Activated naive CD8-positive, alpha-beta T cell (primary cell): Measurements from ENCODE around the gene TNS1.

Experiments used
- H3K27ac Mint-ChIP-seq: one replicate; pipeline ENCODE4 v1.8.0; 2021; ENCODE audit warnings: mixed read lengths
- H3K27me3 Mint-ChIP-seq: one replicate; pipeline ENCODE4 v1.8.0; 2021; ENCODE audit warnings: mixed read lengths
- H3K36me3 Mint-ChIP-seq: one replicate; pipeline ENCODE4 v1.8.0; 2021; ENCODE audit warnings: mixed read lengths
- H3K4me1 Mint-ChIP-seq: one replicate; pipeline ENCODE4 v1.8.0; 2021; ENCODE audit warnings: low read depth, mixed read lengths
- H3K4me3 Mint-ChIP-seq: one replicate; pipeline ENCODE4 v1.8.0; 2021; ENCODE audit warnings: mild to moderate bottlenecking, mixed read lengths
- H3K9me3 Mint-ChIP-seq: one replicate; pipeline ENCODE4 v1.8.0; 2021; ENCODE audit warnings: low read depth, mixed read lengths

TNS1 gene

DNA sequence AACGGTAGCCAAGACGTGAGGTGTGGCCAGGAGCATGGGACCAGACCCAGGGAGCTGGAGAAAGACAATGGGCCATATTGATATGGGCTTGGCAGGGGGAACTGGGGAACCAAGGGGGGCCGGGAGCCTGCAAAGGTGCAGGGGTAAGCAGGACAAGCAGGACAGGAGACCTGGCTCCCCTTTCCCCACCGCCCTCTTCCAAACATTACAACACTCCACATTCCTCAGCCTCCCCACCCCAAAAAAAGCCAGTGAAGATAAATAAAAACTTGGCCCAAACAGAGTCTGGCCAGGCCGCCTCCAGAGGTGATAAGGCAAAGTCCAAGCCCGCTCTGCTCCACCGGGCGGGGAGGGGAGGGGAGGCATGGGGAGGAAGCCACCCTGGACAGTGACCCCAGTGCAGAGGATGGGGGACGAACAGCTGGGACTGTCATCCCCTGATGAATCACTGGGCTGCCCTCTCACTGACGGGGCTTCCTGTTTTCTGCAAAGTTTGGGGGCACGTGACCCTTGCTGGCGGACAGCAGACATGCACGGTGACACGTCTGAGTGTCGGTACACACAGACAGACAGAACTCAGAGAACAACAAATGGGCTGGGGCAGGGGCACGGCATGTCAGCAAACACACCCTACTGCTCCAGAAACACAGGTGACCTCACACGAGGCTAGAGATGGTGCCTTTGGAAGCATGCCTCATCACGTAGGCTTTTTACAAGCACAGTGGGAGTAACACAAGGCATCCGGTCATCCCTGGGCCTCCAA, 100.2 kb downstream of the TNS1 start:
- H3K27ac Mint-ChIP-seq, result no peak overlapping the region
- no peak overlapping the region for H3K4me3 Mint-ChIP-seq
- H3K36me3 Mint-ChIP-seq, result no peaks in the 10 kb centered on the region
- peaks cover 5% of the 10 kb centered on the region for H3K27me3 Mint-ChIP-seq
- H3K9me3 Mint-ChIP-seq, result no peaks in the 10 kb centered on the region
- H3K4me1 Mint-ChIP-seq, result no peaks in the 10 kb centered on the region

DNA sequence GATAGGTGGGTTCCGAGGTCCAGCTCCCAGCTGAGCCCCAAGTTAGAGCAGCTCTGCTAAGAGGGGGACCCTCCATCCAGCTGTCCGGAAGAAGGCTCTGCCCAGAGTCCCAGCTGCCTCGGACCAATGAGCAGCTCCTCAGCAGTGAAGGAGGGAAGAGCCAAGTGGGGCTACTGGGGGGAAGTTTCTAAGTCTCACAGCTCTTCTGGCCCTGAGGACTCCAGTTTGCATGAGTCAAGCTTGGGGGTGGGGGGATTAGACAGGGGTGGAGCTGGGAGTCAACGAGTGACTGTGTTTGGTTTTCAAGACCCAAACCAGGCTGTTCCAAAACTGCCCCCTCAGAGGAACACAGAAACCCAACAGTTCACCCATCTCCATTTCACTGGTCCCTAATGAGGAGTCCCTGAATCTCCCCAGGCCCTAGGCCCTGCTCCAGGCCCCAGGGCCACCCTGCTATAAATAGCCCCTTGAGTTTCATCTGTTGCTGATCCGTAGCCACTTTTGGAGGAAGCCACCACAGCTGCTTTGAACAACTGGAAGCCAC, 100.9 kb downstream of the TNS1 start:
- H3K4me1 Mint-ChIP-seq, result no peaks in the 10 kb centered on the region
- H3K27ac Mint-ChIP-seq, result no peak overlapping the region
- no peaks in the 10 kb centered on the region for H3K9me3 Mint-ChIP-seq
- H3K27me3 Mint-ChIP-seq, result peaks cover 5% of the 10 kb centered on the region
- no peaks in the 10 kb centered on the region for H3K36me3 Mint-ChIP-seq
- no peak overlapping the region for H3K4me3 Mint-ChIP-seq

DNA sequence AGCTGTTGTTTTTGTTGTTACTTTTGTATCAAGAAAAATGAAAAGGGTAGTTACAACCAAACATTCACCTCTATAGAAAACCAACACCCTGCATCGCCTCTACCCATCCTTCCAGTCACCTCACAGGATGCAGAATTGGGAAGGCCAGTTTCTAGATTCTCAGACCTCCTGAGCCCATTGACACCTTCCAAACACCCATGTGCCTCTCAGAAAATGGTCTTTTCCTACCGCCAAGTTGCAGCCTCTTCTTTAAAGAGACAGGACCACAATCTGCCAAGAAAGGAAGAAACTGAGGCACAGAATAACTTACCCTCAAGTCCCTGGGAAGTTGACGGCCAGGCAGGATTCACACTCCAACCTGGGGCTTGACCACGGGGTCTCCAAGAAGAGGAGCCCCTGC, 101.4 kb downstream of the TNS1 start:
- no peaks in the 10 kb centered on the region for H3K4me1 Mint-ChIP-seq
- H3K36me3 Mint-ChIP-seq, result no peaks in the 10 kb centered on the region
- no peak overlapping the region for H3K27ac Mint-ChIP-seq
- no peaks in the 10 kb centered on the region for H3K9me3 Mint-ChIP-seq
- peaks cover 5% of the 10 kb centered on the region for H3K27me3 Mint-ChIP-seq
- H3K4me3 Mint-ChIP-seq, result no peak overlapping the region

DNA sequence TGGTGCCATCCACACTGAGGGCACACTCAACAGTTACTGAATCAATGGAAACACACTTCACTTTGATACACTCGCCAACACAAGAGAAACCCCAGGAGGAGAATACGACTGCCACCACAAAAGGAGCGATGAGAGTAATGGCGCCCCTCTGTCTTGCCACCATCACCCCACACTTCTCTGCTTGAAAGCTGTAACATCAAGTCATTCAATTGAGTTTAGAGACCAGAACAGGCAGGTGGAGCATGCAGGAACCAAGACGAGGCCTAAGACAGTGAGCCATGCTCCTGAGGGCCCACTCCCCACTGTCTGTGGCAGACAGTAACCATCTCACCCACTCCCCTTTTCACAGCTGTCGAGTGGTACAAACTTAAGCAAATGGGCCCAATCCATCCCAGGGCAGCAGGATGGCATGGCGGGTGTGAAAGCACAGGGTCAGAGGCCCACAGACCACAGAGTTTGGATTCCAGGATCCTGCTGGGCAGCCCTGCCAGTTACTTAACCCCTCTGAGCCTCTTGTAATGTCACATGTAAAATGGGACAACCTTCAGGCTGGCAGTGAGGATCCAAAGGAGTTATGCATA, 101.9 kb downstream of the TNS1 start:
- peaks cover 3% of the 10 kb centered on the region for H3K27me3 Mint-ChIP-seq
- H3K36me3 Mint-ChIP-seq, result no peaks in the 10 kb centered on the region
- H3K27ac Mint-ChIP-seq, result no peak overlapping the region
- H3K4me1 Mint-ChIP-seq, result no peaks in the 10 kb centered on the region
- H3K9me3 Mint-ChIP-seq, result no peaks in the 10 kb centered on the region
- no peak overlapping the region for H3K4me3 Mint-ChIP-seq

DNA sequence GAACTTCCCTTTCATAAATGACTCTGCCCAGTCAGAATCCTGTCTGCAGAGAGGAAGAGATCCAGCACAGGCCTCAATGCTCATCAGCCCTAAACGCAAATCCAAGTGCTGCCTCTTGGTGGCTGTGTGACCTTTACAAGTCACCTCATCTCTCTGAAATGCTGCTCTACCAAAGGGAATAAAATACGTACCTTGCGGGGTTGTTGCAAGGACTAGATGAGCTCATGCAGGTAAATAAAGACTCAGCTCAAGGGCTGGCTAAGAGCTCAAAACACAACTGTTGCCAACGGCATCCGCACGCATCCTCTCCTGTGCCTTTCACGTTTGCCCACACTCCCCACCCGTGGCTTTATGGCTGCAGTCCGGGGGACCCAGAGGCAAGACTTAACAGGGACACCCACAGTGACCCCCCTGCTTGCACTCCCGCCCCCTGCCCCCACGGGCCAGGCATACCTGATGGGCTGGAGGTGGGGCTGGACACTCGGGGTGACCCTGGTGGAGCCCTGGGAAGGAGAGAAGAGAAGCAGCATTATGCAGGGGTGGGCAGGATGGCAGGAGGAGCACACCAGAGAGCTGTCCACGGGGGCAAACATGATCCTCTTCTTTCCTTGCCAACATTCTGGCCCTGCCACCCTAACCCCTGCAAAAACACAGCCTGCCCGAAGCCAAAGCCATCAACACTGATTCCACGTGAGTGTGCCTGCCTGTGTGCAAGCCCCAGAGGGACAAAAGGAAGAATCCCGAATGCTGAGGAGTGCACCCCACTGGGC, 102.6 kb downstream of the TNS1 start:
- Mint-ChIP-seq H3K27me3 (peaks cover 2% of the 10 kb centered on the region), H3K27ac (no peak overlapping the region), H3K4me3 (no peak overlapping the region), H3K9me3 (no peaks in the 10 kb centered on the region), H3K36me3 (no peaks in the 10 kb centered on the region), H3K4me1 (no peaks in the 10 kb centered on the region)

DNA sequence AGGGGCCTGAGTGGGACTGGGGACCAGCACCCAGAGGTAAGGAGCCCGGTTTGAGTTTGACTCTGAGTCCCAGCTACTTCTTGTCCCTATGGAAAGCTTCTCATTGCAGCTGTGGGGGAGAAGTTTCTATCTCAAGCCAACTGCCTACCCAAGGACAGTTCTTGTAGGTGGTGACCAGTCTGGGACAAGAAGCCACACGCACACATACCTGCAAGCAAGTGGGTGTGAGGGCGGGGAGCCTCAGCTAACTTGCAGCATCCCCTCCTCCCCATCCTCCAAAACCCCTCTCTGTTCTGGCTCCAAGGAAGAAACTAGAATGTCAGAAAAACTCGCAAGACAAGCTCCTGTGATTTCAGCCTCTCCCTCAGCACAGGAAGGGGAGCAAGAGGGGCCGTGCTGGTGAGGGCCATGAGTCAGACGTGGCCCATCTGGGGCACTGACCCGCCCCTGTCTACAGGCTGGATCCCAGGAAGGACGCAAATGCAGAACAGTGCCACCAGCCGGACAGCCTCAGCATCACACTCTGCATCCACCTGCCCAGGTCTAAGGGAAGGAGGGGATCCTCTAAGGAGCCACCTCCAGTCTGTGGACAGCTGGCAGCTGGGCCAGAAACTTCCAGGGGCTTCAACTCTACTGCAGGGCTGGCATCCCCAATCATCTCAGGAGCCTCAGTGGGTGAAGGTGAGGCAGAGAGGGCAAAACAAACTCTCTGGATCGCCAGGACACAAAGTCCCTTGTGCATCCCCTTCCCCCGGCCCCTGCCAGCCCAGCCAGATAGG, 103.4 kb downstream of the TNS1 start:
- no peak overlapping the region for H3K4me3 Mint-ChIP-seq
- H3K4me1 Mint-ChIP-seq, result no peaks in the 10 kb centered on the region
- no peak overlapping the region for H3K27ac Mint-ChIP-seq
- H3K9me3 Mint-ChIP-seq, result no peaks in the 10 kb centered on the region
- no peaks in the 10 kb centered on the region for H3K36me3 Mint-ChIP-seq
- H3K27me3 Mint-ChIP-seq, result peaks cover 3% of the 10 kb centered on the region

DNA sequence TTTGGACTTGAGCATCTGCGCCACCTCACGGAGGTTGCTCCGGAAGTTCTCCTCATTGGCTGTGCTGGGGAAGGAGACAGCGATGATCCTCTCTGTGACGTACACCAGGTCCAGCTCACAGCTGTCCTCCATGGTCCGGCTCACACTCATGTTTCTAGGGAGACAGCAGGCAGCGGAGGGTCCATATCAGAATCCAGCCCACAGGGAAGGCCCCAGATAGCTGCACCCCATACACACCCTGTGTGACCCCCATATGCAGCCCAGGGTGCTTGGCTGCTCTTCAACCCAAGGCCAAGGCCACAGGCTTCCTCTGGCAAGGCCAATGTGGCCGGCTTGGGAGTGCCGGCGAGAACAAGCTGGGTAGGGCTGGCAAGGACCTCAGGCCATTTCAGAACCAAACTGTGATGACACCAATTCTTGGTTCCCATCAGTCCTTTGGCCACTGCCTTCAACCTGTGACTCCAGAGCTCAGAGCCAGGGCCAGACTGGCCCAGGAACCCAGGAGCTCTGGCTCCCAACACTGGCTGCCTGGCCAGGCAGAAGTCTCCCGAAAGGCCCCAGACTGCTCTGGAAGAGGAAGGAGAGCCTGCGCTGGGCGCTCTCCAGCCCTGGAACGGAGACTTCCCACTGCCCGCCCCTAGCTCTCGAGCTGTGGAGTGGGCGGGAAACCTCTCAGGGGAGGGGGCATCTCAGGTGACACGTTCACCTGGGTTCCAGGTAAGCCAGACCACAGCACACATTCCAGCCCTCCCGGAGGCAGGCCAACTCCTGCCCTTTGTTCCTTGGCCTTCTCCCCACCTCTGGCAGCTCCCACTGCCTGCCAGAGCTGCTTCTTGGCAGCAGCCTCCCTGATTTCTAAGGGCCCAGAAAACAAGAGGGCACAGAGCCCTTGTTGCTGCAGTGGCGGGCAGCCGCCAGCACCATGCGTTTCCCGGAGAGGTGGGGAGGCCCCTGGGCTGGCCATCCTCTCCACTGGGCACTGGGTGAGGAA, 104.7 kb downstream of the TNS1 start:
- Mint-ChIP-seq H3K4me3 (no peak overlapping the region), H3K27me3 (peaks cover 2% of the 10 kb centered on the region), H3K36me3 (no peaks in the 10 kb centered on the region), H3K4me1 (no peaks in the 10 kb centered on the region), H3K9me3 (no peaks in the 10 kb centered on the region), H3K27ac (no peak overlapping the region)

DNA sequence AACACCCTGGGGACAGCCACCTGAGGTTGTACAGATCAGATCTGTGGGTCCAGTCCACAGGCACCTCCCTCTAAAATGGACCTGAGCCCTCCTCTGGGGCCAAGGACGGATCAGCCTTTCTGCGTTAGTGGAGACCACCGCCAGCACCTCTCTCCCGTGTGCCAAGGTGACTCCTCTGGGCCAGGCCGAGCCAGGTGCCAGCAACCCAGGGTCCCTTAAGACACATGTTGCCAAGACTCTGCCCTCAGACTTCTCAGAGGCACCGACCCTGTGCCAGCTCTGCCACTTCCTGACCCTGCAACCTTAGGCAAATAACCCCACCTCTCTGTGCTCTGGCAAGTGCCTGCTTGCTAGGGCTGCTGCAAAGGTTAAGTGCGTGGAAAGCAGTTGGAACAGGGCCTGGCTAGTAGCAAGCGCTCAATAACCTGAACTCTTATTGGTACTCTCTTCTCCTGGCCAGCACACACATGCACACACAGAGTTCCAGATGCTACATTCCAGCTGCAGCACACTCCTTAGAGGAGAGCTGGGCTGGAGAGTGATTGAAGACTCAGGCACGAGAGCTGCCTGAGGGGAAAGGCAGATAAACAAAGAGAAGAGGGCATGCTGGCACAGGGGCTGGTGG, 105.6 kb downstream of the TNS1 start:
- Mint-ChIP-seq H3K4me3 (no peak overlapping the region), H3K27me3 (peaks cover 2% of the 10 kb centered on the region)

DNA sequence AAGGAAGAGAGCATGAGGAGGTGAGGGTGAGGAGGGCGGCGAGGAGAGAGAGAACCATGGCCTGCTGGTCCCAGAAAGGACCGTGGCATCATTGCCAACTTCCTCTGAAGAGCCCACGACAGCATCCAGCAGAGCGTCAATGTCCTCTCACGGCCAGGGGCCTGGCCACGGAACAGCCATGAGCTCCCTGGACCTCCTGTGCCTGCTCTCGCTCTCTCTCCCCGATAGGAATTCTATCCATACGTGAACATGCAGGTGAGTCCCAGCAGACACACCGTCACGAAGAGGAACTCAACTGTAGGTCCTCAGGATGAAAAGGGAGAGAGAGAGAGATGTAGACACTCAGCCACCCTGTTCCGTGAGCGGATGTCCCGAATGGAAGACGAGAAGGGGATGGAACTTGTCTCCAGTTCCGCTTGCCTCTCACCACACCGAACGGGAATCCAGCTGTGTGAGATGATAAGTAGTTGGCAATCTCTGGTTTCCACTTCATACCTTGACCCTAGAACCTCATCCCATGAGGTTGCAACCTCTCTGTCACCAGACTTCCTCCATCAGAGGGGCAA, 107.6 kb downstream of the TNS1 start:
- no peaks in the 10 kb centered on the region for H3K4me1 Mint-ChIP-seq
- no peaks in the 10 kb centered on the region for H3K9me3 Mint-ChIP-seq
- peaks cover 2% of the 10 kb centered on the region for H3K27me3 Mint-ChIP-seq
- no peak overlapping the region for H3K4me3 Mint-ChIP-seq
- no peak overlapping the region for H3K27ac Mint-ChIP-seq
- no peaks in the 10 kb centered on the region for H3K36me3 Mint-ChIP-seq

More for the DNA sequence above, 105.6 kb downstream of the TNS1 start:
- Mint-ChIP-seq H3K4me1 (no peaks in the 10 kb centered on the region), H3K9me3 (no peaks in the 10 kb centered on the region), H3K27ac (no peak overlapping the region), H3K36me3 (no peaks in the 10 kb centered on the region)

DNA sequence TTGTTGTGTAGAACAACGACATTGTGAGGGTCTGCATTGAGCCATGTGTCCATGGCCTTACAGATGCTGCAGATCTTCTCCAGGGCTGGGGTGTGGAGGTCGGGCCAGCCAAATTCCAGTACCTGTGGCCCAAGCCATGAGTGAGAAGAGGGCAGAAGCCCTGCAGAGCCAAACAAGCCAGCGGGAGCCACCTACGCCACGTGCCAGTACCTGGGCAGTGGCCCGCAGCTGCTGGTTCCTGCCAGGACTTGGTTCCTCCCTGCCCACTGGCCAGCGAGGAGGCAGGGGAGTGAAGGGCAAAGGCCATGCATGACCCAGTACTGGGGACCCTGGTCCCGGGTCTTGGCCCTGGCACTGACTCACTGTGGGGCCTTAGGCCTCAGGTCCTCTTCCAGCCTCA, 109.4 kb downstream of the TNS1 start:
- Mint-ChIP-seq H3K9me3 (no peaks in the 10 kb centered on the region), H3K27me3 (peaks cover 2% of the 10 kb centered on the region), H3K4me3 (no peak overlapping the region), H3K4me1 (no peaks in the 10 kb centered on the region), H3K36me3 (no peaks in the 10 kb centered on the region), H3K27ac (no peak overlapping the region)

DNA sequence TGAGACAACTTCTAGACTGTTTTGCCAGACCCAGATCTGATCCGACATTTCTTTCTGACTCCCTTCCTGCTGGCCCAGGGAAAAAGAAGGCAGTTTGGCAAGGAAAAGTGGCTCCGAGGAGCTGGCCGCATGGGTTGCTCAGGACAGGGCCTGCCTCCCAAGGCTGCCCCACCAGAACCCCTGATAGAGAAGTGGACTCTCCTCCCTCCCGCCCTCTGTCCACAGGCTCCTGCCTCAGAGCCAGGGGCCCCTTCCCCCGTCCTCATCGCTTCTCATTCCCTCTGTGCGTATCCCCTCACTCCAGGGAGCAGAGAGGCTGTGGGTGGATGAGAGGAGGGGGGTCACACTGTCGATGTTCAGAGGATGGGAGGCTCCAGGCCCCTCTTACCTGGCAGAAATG, 110.2 kb downstream of the TNS1 start:
- Mint-ChIP-seq H3K27ac (no peak overlapping the region), H3K36me3 (no peaks in the 10 kb centered on the region), H3K27me3 (peaks cover 2% of the 10 kb centered on the region), H3K4me1 (no peaks in the 10 kb centered on the region), H3K9me3 (no peaks in the 10 kb centered on the region), H3K4me3 (no peak overlapping the region)

DNA sequence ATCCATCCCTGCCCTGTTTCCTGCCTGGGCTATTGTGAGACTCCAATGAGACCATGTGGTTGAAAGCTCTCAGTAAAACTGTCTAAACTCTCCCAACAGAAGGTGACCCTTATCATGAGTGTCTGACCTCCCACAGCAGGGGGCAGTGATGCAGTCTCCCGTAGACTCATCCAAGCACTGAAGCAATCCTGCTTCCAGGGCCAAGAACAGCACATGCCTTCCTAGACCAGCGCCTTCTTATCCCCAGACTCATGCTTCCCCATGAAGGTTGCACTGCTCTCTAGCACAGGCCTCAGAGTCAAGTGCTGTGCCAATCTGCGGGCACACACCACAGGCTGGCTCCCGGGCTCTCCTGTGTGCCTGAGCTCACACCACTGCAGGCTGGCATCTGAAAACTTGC, 112.3 kb downstream of the TNS1 start:
- Mint-ChIP-seq H3K27ac (no peak overlapping the region), H3K36me3 (no peaks in the 10 kb centered on the region), H3K4me3 (no peak overlapping the region), H3K9me3 (no peaks in the 10 kb centered on the region), H3K27me3 (peaks cover 2% of the 10 kb centered on the region), H3K4me1 (no peaks in the 10 kb centered on the region)

DNA sequence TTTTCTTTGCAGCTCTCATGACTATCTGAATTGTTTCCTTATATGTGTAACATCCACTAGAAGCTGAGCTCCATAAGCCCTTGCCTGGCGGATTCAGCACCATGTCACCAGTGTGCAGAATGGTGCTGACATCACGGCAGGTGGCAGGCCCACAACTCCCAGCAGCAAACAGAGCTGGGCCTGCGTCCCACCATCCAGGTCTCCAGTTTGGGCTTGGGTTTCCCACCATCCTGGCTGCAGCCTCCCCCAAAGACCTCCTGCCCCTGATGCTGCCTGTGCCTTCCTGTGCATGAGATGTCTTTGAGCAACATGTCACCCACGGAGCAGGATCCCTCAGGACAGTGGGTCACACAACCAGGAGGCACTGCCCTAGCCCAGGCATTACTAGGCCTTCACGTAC, 113.1 kb downstream of the TNS1 start:
- H3K9me3 Mint-ChIP-seq, result no peaks in the 10 kb centered on the region
- no peak overlapping the region for H3K4me3 Mint-ChIP-seq
- H3K36me3 Mint-ChIP-seq, result no peaks in the 10 kb centered on the region
- H3K4me1 Mint-ChIP-seq, result no peaks in the 10 kb centered on the region
- peaks cover under 1% of the 10 kb centered on the region for H3K27me3 Mint-ChIP-seq
- no peak overlapping the region for H3K27ac Mint-ChIP-seq
